Ammon's horn (tissue), 1 donor: Measurements from ENCODE around the gene ZBTB4.
A peak's percentile ranks its signal among the peaks of the same experiment; 100 is the strongest.

Experiments
- DNase-seq: peaks from one replicate; pipeline ENCODE4 v3.0.0-alpha.2; 2016; ENCODE audit warnings: low spot score

Gene ZBTB4, protein sequence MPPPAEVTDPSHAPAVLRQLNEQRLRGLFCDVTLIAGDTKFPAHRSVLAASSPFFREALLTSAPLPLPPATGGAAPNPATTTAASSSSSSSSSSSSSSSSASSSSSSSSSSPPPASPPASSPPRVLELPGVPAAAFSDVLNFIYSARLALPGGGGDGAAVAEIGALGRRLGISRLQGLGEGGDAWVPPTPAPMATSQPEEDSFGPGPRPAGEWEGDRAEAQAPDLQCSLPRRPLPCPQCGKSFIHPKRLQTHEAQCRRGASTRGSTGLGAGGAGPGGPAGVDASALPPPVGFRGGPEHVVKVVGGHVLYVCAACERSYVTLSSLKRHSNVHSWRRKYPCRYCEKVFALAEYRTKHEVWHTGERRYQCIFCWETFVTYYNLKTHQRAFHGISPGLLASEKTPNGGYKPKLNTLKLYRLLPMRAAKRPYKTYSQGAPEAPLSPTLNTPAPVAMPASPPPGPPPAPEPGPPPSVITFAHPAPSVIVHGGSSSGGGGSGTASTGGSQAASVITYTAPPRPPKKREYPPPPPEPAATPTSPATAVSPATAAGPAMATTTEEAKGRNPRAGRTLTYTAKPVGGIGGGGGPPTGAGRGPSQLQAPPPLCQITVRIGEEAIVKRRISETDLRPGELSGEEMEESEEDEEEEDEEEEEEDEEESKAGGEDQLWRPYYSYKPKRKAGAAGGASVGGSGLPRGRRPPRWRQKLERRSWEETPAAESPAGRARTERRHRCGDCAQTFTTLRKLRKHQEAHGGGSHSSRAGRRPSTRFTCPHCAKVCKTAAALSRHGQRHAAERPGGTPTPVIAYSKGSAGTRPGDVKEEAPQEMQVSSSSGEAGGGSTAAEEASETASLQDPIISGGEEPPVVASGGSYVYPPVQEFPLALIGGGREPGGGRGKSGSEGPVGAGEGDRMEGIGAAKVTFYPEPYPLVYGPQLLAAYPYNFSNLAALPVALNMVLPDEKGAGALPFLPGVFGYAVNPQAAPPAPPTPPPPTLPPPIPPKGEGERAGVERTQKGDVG

DNA sequence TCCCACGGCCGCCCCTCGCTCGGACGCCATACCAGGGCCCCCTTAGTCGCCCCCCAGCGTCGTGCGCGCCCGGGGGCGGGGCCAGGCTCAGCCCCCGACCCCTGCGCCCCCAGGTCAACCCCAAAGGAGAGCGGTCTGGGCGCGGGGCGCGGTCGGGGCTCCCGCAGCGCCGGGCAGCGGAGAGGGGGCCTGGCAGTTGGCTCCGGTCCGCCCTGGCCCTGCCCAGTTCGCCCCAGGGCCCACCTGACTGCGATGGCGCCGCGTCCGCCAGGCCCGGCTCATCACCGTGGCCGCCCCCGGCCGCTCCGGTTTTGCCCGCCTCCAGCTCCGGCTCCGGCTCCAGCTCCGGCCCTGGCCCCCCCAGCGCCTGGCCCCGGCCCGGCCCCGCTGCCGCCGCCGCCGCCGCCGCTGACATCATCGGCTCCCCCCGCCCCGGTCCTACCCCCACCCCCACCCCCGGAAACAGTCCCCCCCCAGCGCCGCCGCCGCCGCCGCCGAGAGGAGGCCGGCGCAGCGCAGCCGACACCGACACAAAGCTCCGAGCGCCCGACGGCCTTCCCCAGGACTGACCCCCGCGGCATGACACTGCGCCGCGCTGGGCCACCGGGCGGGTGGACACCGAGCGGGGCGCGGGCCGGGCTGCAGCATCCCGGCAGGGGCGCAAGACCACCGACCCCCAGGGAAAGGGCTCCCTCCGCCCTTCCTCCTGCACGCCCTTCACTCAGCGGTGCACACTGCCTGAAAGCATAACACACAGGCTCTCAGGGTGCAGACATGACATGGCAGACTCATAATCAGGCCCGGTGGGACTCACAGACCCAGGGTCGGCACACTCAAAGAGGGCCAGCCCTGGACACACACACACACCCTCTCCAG, at the start of gene ZBTB4:
ZBTB4 (minus strand) TSS at position 419 of the 876 bp plus-strand sequence. CDS start 12,830 bp downstream, outside the sequence.
- DNase-seq: peak; percentile 65

- no peak for DNase-seq
Measured at GRCh38 chr17:7528842-7529241, 49.4 kb upstream of the ZBTB4 start.

- no peak for DNase-seq
Measured at GRCh38 chr17:7523033-7523432, 43.6 kb upstream of the ZBTB4 start.

- DNase-seq: no peak
Measured at GRCh38 chr17:7515911-7516610, 36.6 kb upstream of the ZBTB4 start.

DNA sequence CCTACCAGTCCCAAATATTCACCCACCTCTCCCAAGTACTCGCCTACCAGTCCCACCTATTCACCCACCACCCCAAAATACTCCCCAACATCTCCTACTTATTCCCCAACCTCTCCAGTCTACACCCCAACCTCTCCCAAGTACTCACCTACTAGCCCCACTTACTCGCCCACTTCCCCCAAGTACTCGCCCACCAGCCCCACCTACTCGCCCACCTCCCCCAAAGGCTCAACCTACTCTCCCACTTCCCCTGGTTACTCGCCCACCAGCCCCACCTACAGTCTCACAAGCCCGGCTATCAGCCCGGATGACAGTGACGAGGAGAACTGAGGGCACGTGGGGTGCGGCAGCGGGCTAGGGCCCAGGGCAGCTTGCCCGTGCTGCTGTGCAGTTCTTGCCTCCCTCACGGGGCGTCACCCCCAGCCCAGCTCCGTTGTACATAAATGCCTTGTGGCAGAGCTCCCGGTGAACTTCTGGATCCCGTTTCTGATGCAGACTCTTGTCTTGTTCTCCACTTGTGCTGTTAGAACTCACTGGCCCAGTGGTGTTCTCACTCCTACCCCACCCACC, 34.5 kb upstream of the ZBTB4 start:
- DNase-seq: no peak

GRCh38 chr17:7512824-7513540, 33.6 kb upstream of the ZBTB4 start:
- DNase-seq: no peak

- DNase-seq: no peak
Measured at GRCh38 chr17:7512105-7512504, 32.7 kb upstream of the ZBTB4 start.

DNA sequence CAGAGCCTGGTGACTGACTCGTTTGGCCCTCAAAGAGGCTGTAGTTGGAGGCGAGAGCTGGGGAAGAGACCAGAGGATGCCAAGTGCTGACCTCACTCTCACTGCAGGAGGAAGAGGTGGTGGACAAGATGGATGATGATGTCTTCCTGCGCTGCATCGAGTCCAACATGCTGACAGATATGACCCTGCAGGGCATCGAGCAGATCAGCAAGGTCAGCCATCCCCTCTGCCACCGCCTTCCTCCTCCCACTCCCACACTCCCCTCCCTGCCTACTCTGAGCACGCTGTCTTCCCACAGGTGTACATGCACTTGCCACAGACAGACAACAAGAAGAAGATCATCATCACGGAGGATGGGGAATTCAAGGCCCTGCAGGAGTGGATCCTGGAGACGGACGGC, 31.7 kb upstream of the ZBTB4 start:
- DNase-seq: no peak

DNA sequence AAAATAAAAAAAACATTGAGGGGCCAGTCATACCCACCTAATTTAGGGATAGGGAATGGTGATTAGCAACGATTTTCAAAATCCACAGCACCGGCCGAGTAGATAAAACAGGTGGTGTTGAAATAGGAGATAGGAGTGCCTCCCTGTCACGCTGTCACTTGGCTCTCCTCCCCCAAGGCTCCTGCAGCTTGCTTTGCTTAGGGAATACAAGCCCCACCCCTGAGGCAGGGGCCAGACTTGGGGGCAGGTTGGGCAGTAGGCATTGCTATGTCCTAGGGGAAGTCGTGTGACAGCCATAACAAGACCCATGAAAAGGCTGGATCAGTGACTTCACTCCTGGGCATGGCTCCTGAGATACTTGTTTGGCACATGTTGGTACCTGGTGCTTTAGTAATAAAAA, 30.5 kb upstream of the ZBTB4 start:
- DNase-seq: no peak

DNA sequence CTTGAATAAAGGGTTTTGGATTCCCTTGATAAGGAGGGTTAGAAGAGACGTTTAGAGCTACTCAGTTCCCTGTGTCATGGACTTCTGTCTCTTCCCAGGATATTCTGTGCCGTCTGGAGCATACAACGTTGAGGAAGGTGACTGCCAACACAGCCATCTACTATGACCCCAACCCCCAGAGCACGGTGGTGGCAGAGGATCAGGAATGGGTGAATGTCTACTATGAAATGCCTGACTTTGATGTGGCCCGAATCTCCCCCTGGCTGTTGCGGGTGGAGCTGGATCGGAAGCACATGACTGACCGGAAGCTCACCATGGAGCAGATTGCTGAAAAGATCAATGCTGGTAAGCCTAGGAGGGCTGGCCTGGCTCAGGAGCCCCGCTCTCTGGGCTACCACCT, 29.4 kb upstream of the ZBTB4 start:
- no peak for DNase-seq

DNA sequence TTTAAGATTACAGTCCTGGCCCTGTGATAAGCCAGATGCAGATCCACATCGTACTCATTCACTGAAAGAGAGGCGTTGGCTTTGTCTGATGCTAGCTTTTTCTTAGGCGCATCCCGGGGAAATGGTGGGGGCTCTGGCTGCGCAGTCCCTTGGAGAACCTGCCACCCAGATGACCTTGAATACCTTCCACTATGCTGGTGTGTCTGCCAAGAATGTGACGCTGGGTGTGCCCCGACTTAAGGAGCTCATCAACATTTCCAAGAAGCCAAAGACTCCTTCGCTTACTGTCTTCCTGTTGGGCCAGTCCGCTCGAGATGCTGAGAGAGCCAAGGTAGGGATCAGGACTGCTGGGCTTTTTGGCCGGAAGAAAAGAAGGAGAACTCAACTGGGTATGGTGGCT, 28.7 kb upstream of the ZBTB4 start:
- no peak for DNase-seq

- DNase-seq: no peak
Measured at GRCh38 chr17:7503521-7503920, 24.1 kb upstream of the ZBTB4 start.

DNA sequence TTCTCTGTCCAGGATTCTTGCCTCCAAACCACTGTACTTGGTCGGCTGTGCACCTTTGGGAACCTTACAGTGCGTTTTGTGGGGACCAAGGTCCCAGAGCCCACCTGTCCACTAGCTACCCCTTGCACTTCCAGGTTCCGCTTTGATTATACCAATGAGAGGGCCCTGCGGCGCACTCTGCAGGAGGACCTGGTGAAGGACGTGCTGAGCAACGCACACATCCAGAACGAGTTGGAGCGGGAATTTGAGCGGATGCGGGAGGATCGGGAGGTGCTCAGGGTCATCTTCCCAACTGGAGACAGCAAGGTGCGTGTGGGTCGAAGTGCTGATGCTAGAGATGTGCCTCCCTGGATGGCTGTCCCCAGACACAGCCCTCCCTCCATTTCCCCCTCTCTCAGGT, 23.6 kb upstream of the ZBTB4 start:
- DNase-seq: no peak

DNA sequence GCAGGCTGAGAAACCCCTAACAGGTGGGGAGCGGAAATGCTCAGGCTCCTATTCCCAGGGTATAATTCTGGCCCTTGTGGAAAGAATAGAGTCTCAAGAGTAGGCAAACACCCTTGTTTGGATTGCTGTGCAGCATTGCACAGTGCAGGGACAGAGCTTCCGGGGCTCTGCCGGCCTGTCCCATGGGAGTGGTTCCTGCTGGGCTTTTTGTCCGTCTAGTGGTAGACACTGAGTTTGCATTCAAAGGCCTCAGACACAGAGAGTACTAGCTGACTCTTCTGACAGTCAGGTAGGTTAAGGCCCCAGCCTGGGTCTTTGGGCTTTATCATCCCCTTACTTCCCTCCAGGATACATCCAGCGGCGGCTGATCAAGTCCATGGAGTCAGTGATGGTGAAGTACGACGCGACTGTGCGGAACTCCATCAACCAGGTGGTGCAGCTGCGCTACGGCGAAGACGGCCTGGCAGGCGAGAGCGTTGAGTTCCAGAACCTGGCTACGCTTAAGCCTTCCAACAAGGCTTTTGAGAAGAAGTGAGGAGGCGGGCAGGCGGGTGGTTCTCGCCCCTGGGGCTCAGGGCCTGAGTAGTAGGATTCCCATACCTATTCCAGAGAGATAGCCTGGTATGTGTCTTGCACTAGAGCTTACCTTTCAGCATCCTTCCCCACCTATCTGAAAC, 22.9 kb upstream of the ZBTB4 start:
- no peak for DNase-seq

DNA sequence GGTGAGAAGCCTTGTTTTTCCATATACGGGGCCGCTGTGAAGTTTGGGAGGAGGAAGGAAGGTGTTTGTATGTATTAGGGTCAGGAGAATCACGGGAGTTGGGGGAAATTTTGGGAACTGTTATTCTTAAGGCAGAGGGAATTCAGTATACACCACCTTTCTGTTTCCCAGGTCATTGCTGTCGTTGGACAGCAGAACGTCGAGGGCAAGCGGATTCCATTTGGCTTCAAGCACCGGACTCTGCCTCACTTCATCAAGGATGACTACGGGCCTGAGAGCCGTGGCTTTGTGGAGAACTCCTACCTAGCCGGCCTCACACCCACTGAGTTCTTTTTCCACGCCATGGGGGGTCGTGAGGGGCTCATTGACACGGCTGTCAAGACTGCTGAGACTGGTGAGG, 22.3 kb upstream of the ZBTB4 start:
- DNase-seq: no peak

- no peak for DNase-seq
Measured at GRCh38 chr17:7499161-7499560, 19.7 kb upstream of the ZBTB4 start.

DNA sequence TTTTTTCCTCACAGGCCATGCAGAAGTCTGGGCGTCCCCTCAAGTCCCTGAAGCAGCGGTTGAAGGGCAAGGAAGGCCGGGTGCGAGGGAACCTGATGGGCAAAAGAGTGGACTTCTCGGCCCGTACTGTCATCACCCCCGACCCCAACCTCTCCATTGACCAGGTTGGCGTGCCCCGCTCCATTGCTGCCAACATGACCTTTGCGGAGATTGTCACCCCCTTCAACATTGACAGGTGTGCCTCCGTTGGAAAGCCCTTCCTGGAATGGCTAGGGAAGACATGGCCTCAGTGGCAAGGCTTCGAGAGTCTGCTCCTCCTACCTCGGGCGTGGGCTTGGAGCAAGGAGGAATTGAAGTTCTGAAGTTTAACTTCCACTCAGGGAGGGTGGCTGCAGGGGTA, 18.2 kb upstream of the ZBTB4 start:
- DNase-seq: no peak

DNA sequence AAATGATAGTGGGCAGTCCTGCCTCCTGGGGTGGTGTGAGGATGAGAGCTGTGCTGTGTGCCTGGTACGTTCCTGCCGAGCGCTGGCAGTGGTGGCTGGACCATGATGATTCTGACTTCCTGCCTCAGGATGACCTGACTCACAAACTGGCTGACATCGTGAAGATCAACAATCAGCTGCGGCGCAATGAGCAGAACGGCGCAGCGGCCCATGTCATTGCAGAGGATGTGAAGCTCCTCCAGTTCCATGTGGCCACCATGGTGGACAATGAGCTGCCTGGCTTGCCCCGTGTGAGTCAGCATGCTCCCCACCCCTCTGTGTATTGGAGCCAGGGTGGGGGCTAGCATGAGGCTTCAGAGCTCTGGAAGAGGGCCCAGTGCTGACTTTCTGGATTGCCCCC, 17.8 kb upstream of the ZBTB4 start:
- DNase-seq: no peak

DNA sequence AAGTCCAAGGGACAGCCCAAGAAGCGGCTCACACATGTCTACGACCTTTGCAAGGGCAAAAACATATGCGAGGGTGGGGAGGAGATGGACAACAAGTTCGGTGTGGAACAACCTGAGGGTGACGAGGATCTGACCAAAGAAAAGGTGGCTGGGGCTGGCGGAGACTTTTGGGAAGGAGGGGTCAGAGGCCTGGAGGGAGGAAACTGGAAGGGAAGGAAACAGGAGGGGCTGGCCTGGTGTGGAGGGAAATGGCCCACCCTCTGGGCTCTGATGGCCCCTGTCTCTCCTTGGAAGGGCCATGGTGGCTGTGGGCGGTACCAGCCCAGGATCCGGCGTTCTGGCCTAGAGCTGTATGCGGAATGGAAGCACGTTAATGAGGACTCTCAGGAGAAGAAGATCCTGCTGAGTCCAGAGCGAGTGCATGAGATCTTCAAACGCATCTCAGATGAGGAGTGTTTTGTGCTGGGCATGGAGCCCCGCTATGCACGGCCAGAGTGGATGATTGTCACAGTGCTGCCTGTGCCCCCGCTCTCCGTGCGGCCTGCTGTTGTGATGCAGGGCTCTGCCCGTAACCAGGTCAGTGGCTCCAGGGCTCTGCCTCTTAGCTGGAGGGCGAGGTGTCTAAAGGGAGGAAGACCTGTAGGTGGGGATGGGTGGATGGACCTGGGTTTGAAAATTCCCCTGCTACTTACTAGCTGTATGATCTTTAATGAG, 17.2 kb upstream of the ZBTB4 start:
- no peak for DNase-seq
